GM21528 (cell line): ENCODE data around the gene GRIK2.

Experiments used
- ATAC-seq: cut with Tn5 transposase; IDR thresholded peaks from one replicate; pipeline ENCODE4 v1.9.1; 2021; ENCODE audit warnings: mild to moderate bottlenecking, moderate library complexity; ENCODE audit not compliant: unreplicated experiment, low FRiP score

GRIK2 gene

DNA sequence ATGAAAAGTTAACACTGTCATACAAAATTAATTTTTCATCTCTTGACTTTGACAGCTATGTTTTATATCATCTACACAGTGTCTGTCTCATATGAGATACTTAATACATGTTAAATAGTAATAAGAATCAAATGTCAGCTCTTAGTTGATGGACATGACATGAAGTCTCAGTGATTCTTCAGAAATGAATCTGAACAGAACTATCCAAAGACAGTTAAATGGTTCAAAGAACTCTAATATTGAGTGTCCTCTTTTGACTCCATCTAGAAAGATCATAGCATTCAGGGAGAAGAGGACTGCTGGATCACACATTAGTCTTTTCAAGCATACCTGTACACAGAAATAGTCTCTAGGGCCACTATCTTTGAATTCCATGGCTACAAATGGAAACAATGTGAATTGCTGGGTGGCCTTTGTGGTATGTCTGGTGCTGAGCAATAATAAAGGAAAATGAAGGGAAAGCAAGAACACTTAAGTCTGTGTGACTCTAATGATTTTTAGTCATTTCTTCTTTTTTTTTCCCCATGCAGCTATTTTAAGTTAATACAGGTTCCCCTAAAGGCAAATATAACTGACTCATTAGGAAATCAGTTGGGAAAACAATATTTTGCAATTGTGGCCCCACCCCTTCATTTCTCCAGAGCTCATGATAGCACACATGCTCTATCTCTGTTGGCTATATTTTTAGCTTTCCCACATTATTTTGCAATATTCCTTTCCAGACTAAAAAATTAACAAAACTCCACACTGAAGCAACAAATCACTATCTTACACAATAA is 367.5 kb downstream of the GRIK2 start:
- no peak for ATAC-seq

DNA sequence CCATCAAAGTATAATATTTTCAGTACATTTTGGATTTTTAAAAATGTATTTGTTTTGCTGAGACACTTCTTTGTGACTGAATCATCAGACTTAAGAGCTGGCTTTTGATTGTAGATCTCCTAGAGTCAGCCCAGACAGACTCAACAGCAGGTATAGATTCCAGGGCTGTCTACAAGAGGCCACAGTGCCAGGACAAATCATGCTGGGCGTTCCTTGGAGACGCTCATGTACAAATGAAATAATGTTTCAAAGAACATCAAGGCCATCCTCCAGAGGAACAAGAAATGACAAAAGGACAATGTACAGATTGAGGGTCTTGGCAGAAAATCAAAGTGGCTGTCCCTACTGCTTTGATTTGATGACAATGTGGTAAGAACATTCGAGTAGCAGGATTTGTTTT is 369.3 kb downstream of the GRIK2 start:
- no peak for ATAC-seq

DNA sequence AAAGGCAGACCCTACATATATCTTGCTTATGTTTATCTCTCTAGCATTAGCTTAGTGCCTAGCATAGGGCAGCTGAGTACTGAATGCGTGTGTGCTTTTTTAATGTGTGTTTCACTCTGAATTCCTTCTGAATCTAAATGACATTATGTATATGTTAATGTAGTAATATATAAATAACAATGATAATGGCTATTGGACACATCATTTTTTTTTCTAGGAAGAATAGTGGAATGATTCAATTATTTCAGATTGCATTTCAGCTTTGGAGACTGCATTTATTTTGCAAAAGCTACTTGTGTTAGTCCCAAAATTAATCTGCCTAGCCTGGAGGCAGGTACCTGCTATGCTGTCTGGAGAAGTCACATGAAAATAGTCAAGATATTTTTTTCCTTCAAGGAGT is 371.8 kb downstream of the GRIK2 start:
- ATAC-seq, result no peak

DNA sequence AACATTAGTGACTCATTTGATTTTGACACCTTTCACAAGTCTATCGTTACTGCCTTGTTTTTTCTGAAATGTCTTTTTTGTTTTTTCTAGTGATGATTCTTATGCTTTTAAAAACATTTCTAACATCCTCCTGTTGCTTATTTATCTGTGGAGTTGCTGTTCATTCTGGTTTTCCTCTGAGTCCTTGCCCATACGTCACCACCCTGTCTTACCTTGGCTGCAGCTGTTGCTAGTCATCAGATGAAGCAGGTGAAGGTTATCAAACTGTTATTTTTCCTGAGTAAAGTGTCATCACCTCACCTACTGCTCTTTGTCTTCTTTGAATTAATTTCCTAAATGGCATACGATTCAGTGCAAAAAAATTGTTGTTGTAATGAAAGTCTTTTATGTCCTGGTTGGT is 376.6 kb downstream of the GRIK2 start:
- no peak for ATAC-seq

DNA sequence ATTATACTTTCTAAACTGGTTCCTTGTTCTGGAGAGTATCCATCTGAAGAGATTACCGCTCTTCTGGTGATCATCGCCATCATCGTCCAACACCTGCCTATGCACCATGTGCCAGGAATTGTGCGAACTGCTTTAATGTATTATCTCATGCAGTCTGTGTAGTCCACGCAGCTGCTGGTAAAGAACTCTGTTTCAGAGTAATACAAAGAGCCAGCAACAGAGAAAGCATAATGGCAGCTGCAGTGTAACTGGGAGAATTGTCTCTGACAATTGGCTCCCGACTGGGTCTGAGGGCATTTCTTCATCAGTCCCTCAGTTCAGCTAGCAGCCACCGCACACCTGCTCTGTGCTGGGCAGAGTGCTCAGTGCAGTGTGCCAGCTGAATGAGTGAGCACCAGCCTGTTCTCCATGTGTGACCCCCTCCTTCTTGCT is 383.4 kb downstream of the GRIK2 start:
- no peak for ATAC-seq

DNA sequence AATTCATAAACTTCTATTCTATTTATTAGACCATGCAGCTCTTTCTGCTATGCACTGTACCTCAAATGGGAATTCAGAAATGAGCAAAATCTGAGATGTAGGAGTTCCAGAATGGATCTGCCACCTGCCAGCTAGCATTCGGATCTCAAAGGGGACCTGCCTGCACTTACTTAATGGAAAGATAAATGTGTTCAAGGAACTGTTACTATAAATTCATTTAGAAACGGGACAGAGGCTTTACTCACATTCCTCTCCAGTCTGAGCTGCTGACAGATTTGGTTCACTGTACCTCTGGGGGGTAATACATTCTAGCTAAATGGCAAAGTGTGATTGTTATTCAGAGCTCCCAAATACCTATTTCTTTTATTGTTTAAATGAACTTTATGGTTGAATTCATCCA is 384.1 kb downstream of the GRIK2 start:
- ATAC-seq, result no peak

DNA sequence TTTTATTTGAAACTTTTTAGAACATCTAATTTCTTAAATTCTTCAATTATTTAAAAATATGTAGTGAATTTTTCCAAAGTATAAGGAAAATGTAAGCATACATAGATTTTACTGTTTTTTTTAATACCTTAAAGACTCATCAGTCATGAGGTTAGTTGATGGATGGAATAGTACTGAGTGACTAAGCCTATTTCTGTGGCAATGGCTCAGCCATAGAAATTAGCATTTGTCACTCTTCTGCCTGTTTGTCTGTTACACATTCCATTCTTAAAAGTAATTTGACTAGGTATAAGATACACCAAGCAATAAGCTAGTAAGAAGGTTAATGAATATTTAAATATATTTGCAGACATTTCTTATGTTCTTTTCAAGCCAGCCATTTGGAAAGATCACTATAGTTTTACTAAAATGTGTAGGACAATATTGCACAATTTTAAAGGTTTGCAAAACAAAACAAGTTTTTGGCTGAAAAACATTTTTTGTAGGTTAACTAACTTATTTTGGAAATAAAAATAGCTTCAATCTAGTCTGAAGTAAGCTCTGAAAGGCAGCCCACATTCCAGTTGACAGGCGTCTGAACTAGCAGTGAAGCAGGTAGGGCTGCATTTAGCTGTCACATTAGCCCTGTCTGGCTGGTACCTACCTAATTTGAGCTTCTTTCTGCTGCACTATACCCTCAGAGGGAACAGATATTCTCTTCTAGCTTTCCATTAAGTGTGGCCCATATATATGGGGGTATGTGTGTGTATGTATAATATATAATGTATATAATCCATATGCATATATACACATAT is 385.7 kb downstream of the GRIK2 start:
- ATAC-seq, result no peak

DNA sequence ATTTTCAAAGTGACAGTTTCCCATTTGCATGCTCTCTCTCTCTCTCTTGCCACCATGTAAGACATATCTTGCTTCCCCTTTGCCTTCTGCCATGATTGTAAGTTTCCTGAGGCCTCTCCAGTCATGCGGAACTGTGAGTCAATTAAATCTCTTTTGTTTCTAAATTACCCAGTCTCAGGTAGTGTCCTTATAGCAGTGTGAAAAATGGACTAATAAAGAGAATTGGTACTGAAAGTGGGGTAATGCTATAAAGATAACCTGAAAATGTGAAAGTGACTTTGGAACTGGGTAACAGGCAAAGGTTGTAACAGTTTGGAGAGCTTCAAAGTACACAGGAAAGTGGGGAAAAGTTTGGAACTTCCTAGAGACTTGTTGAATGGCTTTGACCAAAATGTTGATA is 389.8 kb downstream of the GRIK2 start:
- no peak for ATAC-seq

DNA sequence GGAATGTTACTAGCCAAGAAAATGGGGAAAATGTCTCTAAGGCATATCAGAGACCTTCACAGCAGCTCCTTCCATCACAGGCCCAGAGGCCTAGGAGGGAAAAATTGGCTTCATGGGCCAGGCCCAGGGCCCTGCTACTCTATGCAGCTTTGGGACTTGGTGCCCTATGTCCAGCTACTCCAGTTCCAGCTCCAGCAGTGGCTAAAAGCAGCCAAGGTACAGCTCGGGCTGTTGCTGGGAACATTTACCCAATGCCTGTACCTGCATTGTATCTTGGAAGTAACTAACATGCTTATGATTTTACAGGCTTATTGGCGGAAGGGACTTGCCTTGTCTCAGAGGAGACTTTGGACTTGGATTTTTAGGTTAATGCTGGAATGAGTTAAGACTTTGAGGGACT is 390.6 kb downstream of the GRIK2 start:
- no peak for ATAC-seq

DNA sequence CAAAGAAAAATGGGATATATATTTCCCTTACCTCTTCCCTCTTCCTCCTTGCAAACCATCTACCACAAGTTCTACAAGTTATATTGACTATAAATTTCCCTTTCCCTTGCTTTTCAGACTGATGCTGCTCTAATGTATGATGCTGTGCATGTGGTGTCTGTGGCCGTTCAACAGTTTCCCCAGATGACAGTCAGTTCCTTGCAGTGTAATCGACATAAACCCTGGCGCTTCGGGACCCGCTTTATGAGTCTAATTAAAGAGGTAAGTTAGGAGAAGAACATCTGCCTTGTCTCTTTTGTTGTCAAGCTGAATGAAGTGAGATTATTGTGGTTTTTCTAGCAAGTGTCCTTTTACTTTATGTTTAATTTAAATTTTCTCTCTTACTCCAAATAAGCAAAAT is 406.0 kb downstream of the GRIK2 start:
- no peak for ATAC-seq

DNA sequence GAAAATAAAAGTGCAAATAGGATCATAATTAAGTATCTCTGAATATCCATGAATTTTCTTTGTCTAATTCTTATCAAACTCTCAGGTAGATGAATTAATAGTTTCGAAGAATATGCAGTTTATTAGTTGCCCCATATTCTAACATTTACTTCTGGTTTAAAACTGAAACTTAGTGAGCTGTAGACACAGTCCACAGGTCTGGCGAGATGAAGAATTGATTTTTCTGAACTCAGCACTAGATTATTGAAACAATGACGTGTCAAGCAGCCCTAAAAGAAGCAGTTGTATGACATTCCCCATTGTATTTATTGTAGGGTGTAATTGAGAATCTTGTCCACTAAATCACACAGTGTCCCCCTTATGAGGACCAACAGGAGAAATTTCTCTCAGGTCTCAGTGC is 407.1 kb downstream of the GRIK2 start:
- no peak for ATAC-seq

DNA sequence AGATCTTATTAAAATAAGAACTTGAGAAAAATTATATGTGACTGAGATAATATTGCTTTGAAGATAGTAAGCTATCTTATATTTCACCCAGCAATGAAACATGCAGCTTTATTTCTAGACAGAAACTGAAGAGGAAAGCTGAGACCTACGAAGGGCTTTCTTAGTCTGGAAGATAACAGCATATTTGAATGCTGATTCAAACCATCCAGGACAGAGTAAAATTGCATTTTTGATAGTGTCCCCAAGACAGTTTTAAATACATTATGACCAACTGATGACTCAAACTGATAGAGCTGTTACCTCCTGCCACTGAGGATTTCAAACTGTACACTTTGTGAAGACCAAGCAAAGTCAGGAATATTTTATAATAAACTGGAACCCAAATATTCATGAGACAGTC is 409.6 kb downstream of the GRIK2 start:
- no peak for ATAC-seq

DNA sequence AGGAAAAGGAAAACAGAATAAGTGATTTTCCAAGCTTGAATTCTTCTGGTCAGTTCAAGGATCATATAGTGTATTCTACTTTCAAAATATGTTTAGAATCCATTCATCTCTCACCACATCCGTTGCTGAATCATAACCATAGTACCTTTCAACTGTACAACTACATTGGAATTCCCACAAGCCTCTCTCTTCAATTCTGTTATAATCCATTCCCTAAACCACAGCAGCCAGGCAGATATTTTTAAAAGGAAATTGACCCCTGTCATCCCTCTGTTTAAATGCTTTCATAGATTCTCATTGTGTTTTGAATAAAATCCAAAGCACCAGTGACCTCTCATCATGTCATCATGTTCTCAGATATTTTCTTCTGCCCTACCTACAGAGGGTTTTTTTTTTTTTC is 412.7 kb downstream of the GRIK2 start:
- no peak for ATAC-seq

DNA sequence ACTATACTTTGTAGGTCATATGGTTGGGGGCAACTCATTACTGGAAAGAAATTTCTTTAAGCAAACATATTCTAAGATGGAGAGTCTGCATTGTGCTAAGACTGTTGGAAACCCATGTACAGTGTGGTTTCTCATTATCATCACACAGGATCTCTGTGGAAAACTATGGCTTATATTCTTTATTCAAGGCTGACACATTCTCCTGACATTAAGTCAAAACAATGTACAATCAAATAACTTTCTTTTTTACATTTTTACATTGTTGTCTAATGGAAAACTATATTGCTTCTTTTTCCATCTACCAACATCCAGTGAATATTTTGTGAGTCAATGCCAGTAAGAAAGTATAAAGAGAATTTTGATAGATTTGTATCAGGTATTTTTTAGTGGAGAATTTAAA is 417.6 kb downstream of the GRIK2 start:
- ATAC-seq, result no peak

DNA sequence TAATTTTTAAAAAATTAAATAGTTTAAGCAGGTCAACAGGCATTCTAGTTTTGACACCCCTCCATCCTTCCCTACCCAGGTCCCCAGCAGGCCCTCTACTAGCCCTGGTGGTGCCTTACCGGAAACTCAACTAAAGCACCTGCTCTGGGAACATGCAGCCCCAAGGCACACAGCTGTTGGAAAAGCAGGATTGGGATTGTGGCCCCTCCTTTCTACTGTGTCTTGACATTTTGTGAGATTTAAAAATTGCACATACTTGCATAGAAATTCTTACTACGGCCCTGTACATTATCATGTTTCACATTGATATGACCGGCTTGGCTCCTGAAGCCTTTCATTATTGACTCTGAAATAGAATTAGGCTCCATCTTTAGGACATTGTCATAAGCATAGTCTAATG is 423.2 kb downstream of the GRIK2 start:
- ATAC-seq, result no peak

DNA sequence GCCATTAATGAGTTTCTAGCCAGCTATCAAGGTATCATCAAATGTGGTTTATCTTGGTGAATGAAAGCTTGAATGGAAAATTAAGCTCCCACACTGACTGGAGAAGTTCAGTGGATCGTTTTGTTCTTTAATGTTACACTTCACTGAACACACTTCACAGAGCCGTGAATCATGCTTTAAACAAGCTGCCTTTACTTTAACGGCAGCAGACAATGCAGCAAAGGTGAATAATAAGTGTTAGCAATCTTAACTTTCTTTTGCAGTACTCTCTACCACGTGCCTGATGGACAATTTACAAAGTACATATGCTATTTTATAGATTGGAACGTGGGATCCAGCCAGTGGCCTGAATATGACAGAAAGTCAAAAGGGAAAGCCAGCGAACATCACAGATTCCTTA is 424.5 kb downstream of the GRIK2 start:
- no peak for ATAC-seq

DNA sequence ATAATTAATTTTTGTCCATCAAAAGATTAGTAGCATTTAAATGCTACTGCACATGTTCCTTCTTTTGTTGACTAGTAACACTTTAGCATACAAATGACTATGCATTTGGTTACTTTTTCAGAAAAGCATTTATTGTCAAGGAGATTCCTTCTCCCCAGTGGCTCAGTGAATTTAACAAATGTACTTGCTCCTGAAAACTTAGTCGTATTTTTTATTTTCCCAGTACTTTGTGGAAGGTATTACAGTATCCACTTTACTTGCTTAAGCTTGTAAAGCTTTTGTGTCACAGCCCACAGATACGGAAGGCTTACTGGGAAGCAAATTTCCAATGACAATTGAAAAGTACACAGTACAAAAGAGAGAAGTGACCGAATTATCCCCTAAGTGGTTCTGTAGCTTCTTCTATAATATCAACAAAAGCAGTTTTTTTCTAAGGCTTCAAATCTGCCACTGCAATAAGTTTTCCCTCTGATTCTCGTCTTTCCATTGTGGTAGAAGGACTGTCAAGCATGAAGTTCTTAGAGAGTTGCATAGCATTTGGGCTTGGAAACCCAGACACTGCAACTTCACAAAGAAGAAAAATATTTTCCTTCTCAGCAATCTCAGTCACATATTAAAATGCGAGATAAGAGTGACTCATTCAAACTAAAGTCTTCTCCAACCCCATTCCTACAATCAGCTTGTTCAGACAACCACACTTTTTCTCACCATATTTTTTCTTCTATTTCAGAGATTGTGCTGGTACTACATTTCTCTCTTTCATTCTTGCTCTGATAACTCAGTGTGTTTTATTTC is 431.2 kb downstream of the GRIK2 start:
- ATAC-seq, result no peak

DNA sequence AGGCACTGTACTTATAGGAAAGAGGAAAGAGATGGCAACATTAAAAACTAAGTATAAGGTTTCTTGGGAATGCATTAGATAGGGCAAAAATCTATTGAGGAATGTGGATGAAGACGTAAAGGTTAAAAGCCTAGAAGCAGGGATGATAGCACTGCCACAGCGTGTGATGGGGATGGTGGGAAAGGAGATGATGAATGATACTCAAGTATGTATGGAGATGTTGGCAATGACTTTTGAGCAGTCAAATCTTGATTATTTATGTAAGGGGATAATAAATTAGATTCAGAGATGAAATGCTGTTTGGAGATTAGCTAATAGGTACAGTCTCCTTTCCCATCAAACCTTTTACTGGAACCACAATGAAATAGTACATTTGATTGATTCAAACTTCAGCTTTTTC is 432.8 kb downstream of the GRIK2 start:
- no peak for ATAC-seq

DNA sequence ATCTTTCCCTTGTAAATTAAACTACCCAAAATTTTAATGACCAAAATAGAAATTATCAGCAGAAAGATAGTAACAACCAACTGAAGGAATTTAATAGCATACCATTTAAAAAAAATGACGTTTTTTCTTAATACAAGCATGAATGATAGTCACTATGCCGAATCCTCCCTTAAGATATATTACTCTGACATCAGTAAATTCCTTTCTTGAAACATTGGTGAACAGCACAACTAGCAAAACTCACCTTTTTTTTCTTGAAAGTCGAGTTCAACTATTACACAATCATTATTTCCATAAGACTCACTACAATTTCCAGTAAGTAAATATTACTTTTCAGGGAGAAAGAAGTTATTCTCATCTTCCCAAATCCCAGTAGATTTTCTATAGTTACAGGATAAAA is 433.2 kb downstream of the GRIK2 start:
- ATAC-seq, result no peak

DNA sequence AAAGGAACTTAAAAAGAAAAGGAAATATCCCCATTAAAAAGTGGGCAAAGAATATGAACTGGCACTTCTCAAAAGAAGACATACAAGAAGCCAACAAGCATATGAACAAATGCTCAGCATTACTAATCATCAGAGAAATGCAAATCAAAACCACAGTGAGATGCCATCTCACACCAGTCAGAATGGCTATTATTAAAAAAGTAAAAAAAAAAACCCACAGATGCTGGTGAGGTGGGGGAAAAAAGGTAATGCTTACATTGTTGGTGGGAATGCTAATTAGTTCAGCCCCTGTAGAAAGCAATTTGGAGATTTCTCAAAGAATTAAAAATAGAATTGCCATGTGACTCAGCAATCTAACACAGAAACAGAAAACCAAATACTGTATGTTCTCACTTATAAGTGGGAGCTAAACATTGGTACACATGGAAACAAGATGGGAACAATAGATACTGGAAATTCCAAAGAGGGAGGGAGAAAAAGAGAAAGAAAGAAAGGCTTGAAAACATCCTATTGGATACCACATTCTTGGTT is 437.1 kb downstream of the GRIK2 start:
- no peak for ATAC-seq

DNA sequence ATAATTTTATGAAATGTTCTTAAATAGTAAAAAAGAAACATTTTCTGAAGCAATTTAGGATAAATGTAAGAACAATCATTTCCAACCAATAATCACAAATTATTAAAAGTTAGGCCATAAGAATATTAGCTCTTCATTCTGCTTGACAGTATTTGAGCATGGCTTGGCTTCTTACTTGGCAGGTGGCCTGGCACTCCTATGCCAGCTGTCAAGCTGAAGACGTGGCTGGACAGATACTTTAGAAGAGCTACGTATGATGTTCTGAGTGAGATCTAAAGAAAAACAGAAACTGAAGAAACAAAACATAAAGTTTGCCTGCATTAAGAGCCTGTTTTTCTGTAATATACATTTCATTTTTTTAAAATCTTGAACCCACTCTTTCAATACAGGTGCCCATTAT is 438.9 kb downstream of the GRIK2 start:
- ATAC-seq, result no peak
